ENCODE data around the gene ALOX12.

GRCh38 chr17:7014261-7014994 is 18.6 kb downstream of the ALOX12 start:
- TF ChIP-seq CTCF (IDR thresholded peaks at IDR 0.05) (peak; percentile 83), ZFX (IDR thresholded peaks at IDR 0.05; ENCODE audit: borderline replicate concordance) (no peak)
